A673 (cell line): ENCODE measurements around the gene MEIG1. TPM values are rescaled to one million over a fixed set of nuclear protein-coding genes. Genes with fewer than 3 reads are reported as not detected.

Experiments
- BruUV-seq: library from RNA; stranded (reverse); fragments of 400-500 nt; replicated peaks from 2 replicates; lab custom pipeline; 2021; lab: Mats Ljungman, UMichigan
- CTCF ChIA-PET: fragments of 300-600 bp; sonication (Branson Sonifier 250); formaldehyde crosslinking; loops from one replicate; lab custom pipeline; 2022; ENCODE audit warnings: antibody characterized with exemption; lab: Charles Lee
- POLR2A ChIA-PET: fragments of 300-600 bp; sonication (Branson Sonifier 250); formaldehyde crosslinking; loops from one replicate; lab custom pipeline; 2022; ENCODE audit warnings: antibody characterized with exemption; ENCODE audit not compliant: low non-redundant PET; lab: Charles Lee
- DNase-seq: peaks from one replicate; pipeline ENCODE4 v3.0.0-alpha.2; 2015; ENCODE audit warnings: low spot score
- H3K27ac ChIP-seq: fragments of 200-600 bp; sonication (generic); 2 replicates; pipeline ENCODE4 v1.5.1; 2016; ENCODE audit warnings: mixed run types, low read depth, mild to moderate bottlenecking, mixed read lengths, antibody characterized with exemption, low read length; ENCODE audit not compliant: poor library complexity, severe bottlenecking
- H3K27me3 ChIP-seq: fragments of 200-600 bp; sonication (generic); replicated peaks from 2 replicates; pipeline ENCODE4 v1.6.1; 2017; ENCODE audit warnings: mixed run types, low read depth, mild to moderate bottlenecking, mixed read lengths, antibody characterized with exemption, low read length; ENCODE audit not compliant: insufficient read depth, poor library complexity
- H3K36me3 ChIP-seq: fragments of 200-600 bp; sonication (generic); 2 replicates; pipeline ENCODE4 v1.6.1; 2016; ENCODE audit warnings: mixed run types, mild to moderate bottlenecking, mixed read lengths, antibody characterized with exemption, low read length; ENCODE audit not compliant: insufficient read depth, poor library complexity, severe bottlenecking
- H3K4me1 ChIP-seq: fragments of 200-600 bp; sonication (generic); 2 replicates; pipeline ENCODE4 v1.6.1; 2017; ENCODE audit warnings: mixed run types, mild to moderate bottlenecking, mixed read lengths, antibody characterized with exemption, low read length; ENCODE audit not compliant: insufficient read depth, poor library complexity, severe bottlenecking
- H3K4me3 ChIP-seq: fragments of 200-600 bp; sonication (generic); 2 replicates; pipeline ENCODE4 v1.5.1; 2016; ENCODE audit warnings: low read depth, mixed run types, mild to moderate bottlenecking, mixed read lengths, low read length; ENCODE audit not compliant: poor library complexity, severe bottlenecking
- H3K9me3 ChIP-seq: fragments of 200-600 bp; sonication (generic); 2 replicates; pipeline ENCODE4 v1.6.1; 2016; ENCODE audit warnings: mixed run types, low read depth, mild to moderate bottlenecking, mixed read lengths, antibody characterized with exemption, low read length; ENCODE audit not compliant: poor library complexity, severe bottlenecking
- CTCF ChIP-seq: fragments of 300-800, 200-600 bp; sonication (generic); conservative IDR thresholded peaks from 2 replicates; pipeline ENCODE4 v1.5.1; 2017; ENCODE audit warnings: low read depth, mild to moderate bottlenecking, antibody characterized with exemption, low read length, moderate library complexity, mixed read lengths
- EZH2 ChIP-seq: fragments of 200-600 bp; sonication (generic); IDR thresholded peaks from 2 replicates; pipeline ENCODE4 v1.6.1; 2017; ENCODE audit warnings: borderline replicate concordance, low read depth, mild to moderate bottlenecking, mixed read lengths, antibody characterized with exemption, low read length; ENCODE audit not compliant: poor library complexity, severe bottlenecking
- intact Hi-C: fragments of 100-400 bp; cut with micrococcal nuclease; formaldehyde crosslinking; loops from one replicate; pipeline ENCODE4 v1.10.0; 2022; ENCODE audit not compliant: unreplicated experiment
- total RNA-seq: library from RNA; stranded (reverse); gene quantifications from 2 replicates; pipeline ENCODE4 v1.2.3, GENCODE V29; 2021

The MEIG1 gene
- total RNA-seq, 1 experiment from 2014 or later = not detected

- ChIA-PET CTCF (interaction anchor here (1.0 kb wide), 1 partner anchor 17 kb away, joined by 5 read pairs; no protein-coding TSS in a partner anchor), POLR2A (no interaction called here)
- peaks cover 17% of the 10 kb centered on the region for H3K4me1 ChIP-seq
- H3K27ac ChIP-seq = peak overlapping the region; percentile 51
- no peaks in the 10 kb centered on the region for H3K9me3 ChIP-seq
- intact Hi-C loops = loop anchor here (5.0 kb wide), 1 partner anchor 78 kb away; the partner anchor contains the start of gene SUV39H2
- H3K27me3 ChIP-seq = no peaks in the 10 kb centered on the region
- peak overlapping the region; percentile 73 for H3K4me3 ChIP-seq
- TF ChIP-seq EZH2 = no peak
- TF ChIP-seq CTCF = no peak
- DNase-seq = no peak
- no peaks in the 10 kb centered on the region for H3K36me3 ChIP-seq
- BruUV-seq = no TSS peak
Observed at GRCh38 chr10:14954934-14955333, 4.3 kb upstream of the MEIG1 start.

GRCh38 chr10:14958872-14959220, 342 bp upstream of the MEIG1 start:
- ChIA-PET CTCF (no interaction called here), POLR2A (no interaction called here)
- Histone ChIP-seq H3K27me3 (no peaks in the 10 kb centered on the region), H3K9me3 (no peaks in the 10 kb centered on the region), H3K4me1 (peaks cover 10% of the 10 kb centered on the region), H3K27ac (peak overlapping the region; percentile 93), H3K4me3 (peak overlapping the region; percentile 58), H3K36me3 (no peaks in the 10 kb centered on the region)
- no peak for DNase-seq
- TF ChIP-seq CTCF (no peak), EZH2 (no peak)
- BruUV-seq = TSS peak; percentile 76
- intact Hi-C loops = no loop called here

GRCh38 chr10:14967897-14968296, 8.7 kb downstream of the MEIG1 start:
- TF ChIP-seq EZH2 = no peak
- TF ChIP-seq CTCF = no peak
- POLR2A ChIA-PET = no interaction called here
- BruUV-seq = no TSS peak

More at GRCh38 chr10:14967897-14968296, 8.7 kb downstream of the MEIG1 start:
- Histone ChIP-seq H3K27me3 (no peaks in the 10 kb centered on the region), H3K36me3 (no peaks in the 10 kb centered on the region), H3K27ac (no peak overlapping the region), H3K9me3 (no peaks in the 10 kb centered on the region), H3K4me3 (no peak overlapping the region), H3K4me1 (no peaks in the 10 kb centered on the region)
- CTCF ChIA-PET = no interaction called here
- intact Hi-C loops = no loop called here
- no peak for DNase-seq
